HCT116 (cell line): Measurements from ENCODE around the gene AKAP9. TPM values are rescaled to one million over a fixed set of nuclear protein-coding genes. Genes with fewer than 3 reads are reported as not detected.

ENCODE experiments used
- ATAC-seq: fragments of 200-7000 bp; cut with Tn5 transposase; 2 replicates; pipeline ENCODE4 v1.9.1; 2020; ENCODE audit warnings: mild to moderate bottlenecking, moderate library complexity
- BruUV-seq: library from RNA; stranded (reverse); fragments of 400-500 nt; replicated peaks from 2 replicates; lab custom pipeline; 2021; lab: Mats Ljungman, UMichigan
- CTCF ChIA-PET: fragments of 300-600 bp; sonication (Branson Sonifier 250); formaldehyde crosslinking; loops from one replicate; lab custom pipeline; 2021; ENCODE audit warnings: antibody characterized with exemption; lab: Charles Lee
- POLR2A ChIA-PET: fragments of 300-600, 350-600 bp; sonication (Branson Sonifier 250); formaldehyde crosslinking; loops from one replicate; lab custom pipeline; 2021; ENCODE audit warnings: antibody characterized with exemption; lab: Charles Lee
- RAD21 ChIA-PET, 2 experiments: fragments of 300-600 bp; sonication (Branson Sonifier 250); formaldehyde crosslinking; loops; one replicate each; lab custom pipeline; 2023; ENCODE audit warnings: low total read pairs in 2 of 2; ENCODE audit not compliant: uncharacterized antibody in 2 of 2, unreplicated experiment in 2 of 2, low non-redundant PET in 1 of 2; lab: Charles Lee
- DNase-seq: peaks from one replicate; pipeline ENCODE4 v3.0.0-alpha.2; 2010; ENCODE audit warnings: low read depth, low spot score
- H2AFZ ChIP-seq: fragments of 200-600 bp; shearing (Covaris generic), sonication (generic); 2 replicates; pipeline ENCODE4 v1.6.1; 2017; ENCODE audit warnings: low read depth, mixed run types, mixed read lengths, antibody characterized with exemption, low read length; ENCODE audit not compliant: poor library complexity, severe bottlenecking
- H3K27ac ChIP-seq: 2 replicates; pipeline ENCODE4 v1.5.1; 2012; ENCODE audit warnings: low read depth, low read length
- H3K27me3 ChIP-seq: fragments of 200-600 bp; sonication (generic); 2 replicates; pipeline ENCODE4 v1.6.1; 2016; ENCODE audit warnings: mixed run types, low read length, mixed read lengths; ENCODE audit not compliant: insufficient read depth
- H3K36me3 ChIP-seq, 2 experiments: fragments of 200-500 bp in 1 of 2; fragments of 200-600 bp in 1 of 2; sonication (Bioruptor generic) in 1 of 2; sonication (generic) in 1 of 2; 2 replicates each; pipeline versions ENCODE4 v1.5.1 to v1.6.1; 2014 to 2016; ENCODE audit warnings: low read length in 2 of 2, inconsistent platforms in 1 of 2, mixed read lengths in 1 of 2, mixed run types in 1 of 2; ENCODE audit not compliant: insufficient read depth in 2 of 2, control insufficient read depth in 1 of 2
- H3K4me1 ChIP-seq, 2 experiments: fragments of 200-600 bp in 1 of 2; sonication (generic) in 1 of 2; 2 replicates each; pipeline versions ENCODE4 v1.5.1 to v1.6.1; 2012 to 2017; ENCODE audit warnings: low read length in 2 of 2, inconsistent platforms in 1 of 2, mild to moderate bottlenecking in 1 of 2, mixed read lengths in 1 of 2, mixed run types in 1 of 2, moderate library complexity in 1 of 2; ENCODE audit not compliant: insufficient read depth in 2 of 2, control insufficient read depth in 1 of 2
- H3K4me2 ChIP-seq: fragments of 200-600 bp; sonication (generic); 2 replicates; pipeline ENCODE4 v1.6.1; 2017; ENCODE audit warnings: mixed run types, low read length, mixed read lengths
- H3K4me3 ChIP-seq, 2 experiments: fragments of 200-600 bp in 1 of 2; sonication (generic) in 1 of 2; replicated peaks in 1 of 2; 2 replicates each; pipeline ENCODE4 v1.5.1; 2011 to 2016; ENCODE audit warnings: low read length in 2 of 2, control low read depth in 1 of 2, low read depth in 1 of 2, mild to moderate bottlenecking in 1 of 2, mixed read lengths in 1 of 2, mixed run types in 1 of 2
- H3K79me2 ChIP-seq: fragments of 200-600 bp; sonication (generic); 2 replicates; pipeline ENCODE4 v1.6.1; 2017; ENCODE audit warnings: mild to moderate bottlenecking, mixed run types, low read length, moderate library complexity, mixed read lengths; ENCODE audit not compliant: insufficient read depth
- H3K9ac ChIP-seq: fragments of 200-600 bp; sonication (generic); 2 replicates; pipeline ENCODE4 v1.6.1; 2016; ENCODE audit warnings: low read length, mixed read lengths
- H3K9me2 ChIP-seq: fragments of 200-600 bp; sonication (generic), shearing (Covaris generic); 2 replicates; pipeline ENCODE4 v1.6.1; 2017; ENCODE audit warnings: mixed run types, mild to moderate bottlenecking, moderate library complexity; ENCODE audit not compliant: insufficient read depth
- H3K9me3 ChIP-seq, 2 experiments: fragments of 200-500 bp in 1 of 2; fragments of 200-600 bp in 1 of 2; sonication (Bioruptor generic) in 1 of 2; sonication (generic) in 1 of 2; 2 replicates each; pipeline ENCODE4 v1.6.1; 2014 to 2017; ENCODE audit warnings: low read length in 2 of 2, mixed read lengths in 2 of 2, inconsistent platforms in 1 of 2, low read depth in 1 of 2, mild to moderate bottlenecking in 1 of 2, mixed run types in 1 of 2, moderate library complexity in 1 of 2; ENCODE audit not compliant: control insufficient read depth in 1 of 2, insufficient read depth in 1 of 2
- H4K20me1 ChIP-seq: fragments of 200-600 bp; sonication (generic), shearing (Covaris generic); 2 replicates; pipeline ENCODE4 v1.6.1; 2017; ENCODE audit warnings: mixed run types, mild to moderate bottlenecking, moderate library complexity; ENCODE audit not compliant: insufficient read depth
- CBX3 ChIP-seq: IDR thresholded peaks from 2 replicates; pipeline ENCODE4 v1.6.1; 2012; ENCODE audit warnings: low read depth
- CEBPB ChIP-seq: IDR thresholded peaks from 2 replicates; pipeline ENCODE4 v1.6.1; 2012; ENCODE audit warnings: low read depth
- CTCF ChIP-seq, 3 experiments: fragments of 200-600 bp in 1 of 3; sonication (generic) in 1 of 3; IDR thresholded peaks in 2 of 3; conservative IDR thresholded peaks in 1 of 3; 2 replicates each; pipeline ENCODE4 v1.5.1; 2012 to 2017; ENCODE audit warnings: low read depth in 2 of 3, low read length in 2 of 3, antibody characterized with exemption in 1 of 3, borderline replicate concordance in 1 of 3, control low read depth in 1 of 3, mild to moderate bottlenecking in 1 of 3, mixed read lengths in 1 of 3, mixed run types in 1 of 3, moderate library complexity in 1 of 3; ENCODE audit not compliant: insufficient read depth in 1 of 3
- EZH2 ChIP-seq: fragments of 200-600 bp; sonication (generic); IDR thresholded peaks from 2 replicates; pipeline ENCODE4 v1.6.1; 2017; ENCODE audit warnings: antibody characterized with exemption, mixed run types
- FOSL1 ChIP-seq: IDR thresholded peaks from 2 replicates; pipeline ENCODE4 v1.6.1; 2012; ENCODE audit warnings: low read depth
- JUND ChIP-seq: IDR thresholded peaks from 2 replicates; pipeline ENCODE4 v1.6.1; 2012
- RAD21 ChIP-seq: IDR thresholded peaks from 2 replicates; pipeline ENCODE4 v1.6.1; 2012; ENCODE audit warnings: low read depth, mild to moderate bottlenecking
- SRF ChIP-seq: IDR thresholded peaks from 2 replicates; pipeline ENCODE4 v1.6.1; 2012; ENCODE audit warnings: low read depth
- TCF7L2 ChIP-seq: IDR thresholded peaks from 2 replicates; pipeline ENCODE4 v1.7.0; 2011; ENCODE audit warnings: borderline replicate concordance, inconsistent platforms; ENCODE audit not compliant: insufficient read depth, insufficient read length; ENCODE audit errors: extremely low read depth
- YY1 ChIP-seq: IDR thresholded peaks from 2 replicates; pipeline ENCODE4 v1.6.1; 2011; ENCODE audit warnings: low read length, low read depth, moderate library complexity, mild to moderate bottlenecking; ENCODE audit not compliant: insufficient replicate concordance; ENCODE audit errors: extremely low read depth
- intact Hi-C: fragments of 100-400 bp; cut with micrococcal nuclease; formaldehyde crosslinking; loops from 2 replicates; pipeline ENCODE4 v1.10.0; 2022
- total RNA-seq: library from RNA; stranded (reverse); gene quantifications from one replicate; pipeline ENCODE4 v1.2.1, GENCODE V29; 2021; ENCODE audit not compliant: unreplicated experiment
- TF ChIP-seq, protein P1 (sequence below): IDR thresholded peaks from 2 replicates; pipeline ENCODE4 v1.6.1; 2011; ENCODE audit warnings: mild to moderate bottlenecking, low read length, moderate library complexity; ENCODE audit not compliant: insufficient replicate concordance; ENCODE audit errors: extremely low read depth

AKAP9 gene
- total RNA-seq, 1 experiment from 2014 or later = 32.6 TPM

DNA sequence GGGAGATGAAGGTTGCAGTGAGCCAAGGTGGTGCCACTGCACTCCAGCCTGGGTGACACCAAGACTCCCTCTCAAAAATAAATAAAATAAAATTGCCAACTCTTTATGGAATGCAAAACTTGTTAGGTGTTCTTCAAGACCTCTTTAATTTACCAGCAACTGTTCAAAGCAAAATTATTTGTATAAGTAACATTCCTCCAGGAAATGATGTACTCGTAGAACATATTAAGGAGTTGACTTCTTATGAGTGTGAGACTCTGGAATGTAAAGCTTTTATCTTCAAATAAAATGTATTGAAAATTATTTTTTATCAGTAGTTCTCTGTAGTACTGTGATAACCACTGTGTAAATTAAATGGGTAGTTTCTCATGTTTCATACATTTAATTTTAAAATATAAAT is 99.2 kb downstream of the AKAP9 start:
- Histone ChIP-seq H3K4me2 (no peak overlapping the region), H3K9ac (no peak overlapping the region), H3K9me2 (no peaks in the 10 kb centered on the region), H3K36me3 (peaks cover 0 to 15% of the 10 kb centered on the region in 2 experiments; a peak in 2 of 4 replicates), H4K20me1 (no peaks in the 10 kb centered on the region), H3K4me3 (no peak overlapping the region), H3K9me3 (no peaks in the 10 kb centered on the region), H3K4me1 (no peaks in the 10 kb centered on the region), H3K27me3 (no peaks in the 10 kb centered on the region), H3K79me2 (no peaks in the 10 kb centered on the region), H3K27ac (no peak overlapping the region), H2AFZ (no peak overlapping the region)
- intact Hi-C loops = no loop called here
- no peak for TF ChIP-seq FOSL1
- no TSS peak for BruUV-seq
- RAD21 ChIA-PET = no interaction called here
- CTCF ChIA-PET = no interaction called here
- DNase-seq (no peak), ATAC-seq (no peak)
- POLR2A ChIA-PET = no interaction called here

DNA sequence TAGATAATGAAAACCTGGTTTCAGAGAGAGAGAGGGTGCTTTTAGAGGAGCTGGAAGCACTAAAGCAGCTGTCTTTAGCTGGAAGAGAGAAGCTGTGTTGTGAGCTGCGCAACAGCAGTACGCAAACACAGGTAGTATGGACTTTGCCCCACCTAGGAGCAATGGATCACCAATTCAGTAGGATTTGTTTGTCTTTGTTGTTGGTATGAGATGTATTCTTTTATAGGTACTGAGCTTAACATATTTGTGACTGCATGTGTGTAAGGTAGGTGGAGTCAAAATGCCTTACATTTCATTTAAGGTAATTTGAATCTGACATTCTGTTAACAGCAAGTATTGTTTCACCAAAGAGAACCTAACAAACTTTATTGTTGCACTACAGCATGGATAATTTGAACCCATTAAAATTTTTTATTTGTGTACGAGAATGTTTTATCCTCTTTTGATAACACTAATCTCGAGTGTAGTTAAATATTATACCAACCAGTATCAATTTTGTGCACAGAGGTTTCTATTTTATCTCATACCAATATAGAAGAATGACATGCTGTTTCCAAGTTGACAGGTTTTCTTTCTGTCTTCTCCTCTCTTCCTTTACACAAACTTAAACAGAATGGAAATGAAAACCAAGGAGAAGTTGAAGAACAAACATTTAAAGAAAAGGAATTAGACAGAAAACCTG is 101.5 kb downstream of the AKAP9 start:
- H3K36me3 ChIP-seq = peaks cover 0 to 19% of the 10 kb centered on the region in 2 experiments; a peak in 3 of 4 replicates
- no peaks in the 10 kb centered on the region for H3K27me3 ChIP-seq
- no peak overlapping the region for H3K27ac ChIP-seq
- no peaks in the 10 kb centered on the region for H3K4me1 ChIP-seq
- DNase-seq (no peak), ATAC-seq (no peak)
- H3K4me2 ChIP-seq = no peak overlapping the region
- no peaks in the 10 kb centered on the region for H3K9me3 ChIP-seq
- TF ChIP-seq CBX3 (no peak), YY1 (no peak), RAD21 (no peak), TCF7L2 (no peak), JUND (no peak), CEBPB (no peak), EZH2 (no peak), SRF (no peak), CTCF (IDR thresholded peaks at IDR 0.05 in 2 of 3, conservative IDR thresholded peaks at IDR 0.05 in 1 of 3; ENCODE audit: borderline replicate concordance in 1 of 3, insufficient read depth in 1 of 3, low read depth in 2 of 3, low read length in 2 of 3) (no peak)
- TF ChIP-seq, protein P1, sequence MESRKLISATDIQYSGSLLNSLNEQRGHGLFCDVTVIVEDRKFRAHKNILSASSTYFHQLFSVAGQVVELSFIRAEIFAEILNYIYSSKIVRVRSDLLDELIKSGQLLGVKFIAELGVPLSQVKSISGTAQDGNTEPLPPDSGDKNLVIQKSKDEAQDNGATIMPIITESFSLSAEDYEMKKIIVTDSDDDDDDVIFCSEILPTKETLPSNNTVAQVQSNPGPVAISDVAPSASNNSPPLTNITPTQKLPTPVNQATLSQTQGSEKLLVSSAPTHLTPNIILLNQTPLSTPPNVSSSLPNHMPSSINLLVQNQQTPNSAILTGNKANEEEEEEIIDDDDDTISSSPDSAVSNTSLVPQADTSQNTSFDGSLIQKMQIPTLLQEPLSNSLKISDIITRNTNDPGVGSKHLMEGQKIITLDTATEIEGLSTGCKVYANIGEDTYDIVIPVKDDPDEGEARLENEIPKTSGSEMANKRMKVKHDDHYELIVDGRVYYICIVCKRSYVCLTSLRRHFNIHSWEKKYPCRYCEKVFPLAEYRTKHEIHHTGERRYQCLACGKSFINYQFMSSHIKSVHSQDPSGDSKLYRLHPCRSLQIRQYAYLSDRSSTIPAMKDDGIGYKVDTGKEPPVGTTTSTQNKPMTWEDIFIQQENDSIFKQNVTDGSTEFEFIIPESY = no peak
- TF ChIP-seq, all 23 proteins: peak for 0
- Histone ChIP-seq H3K9ac (no peak overlapping the region), H3K79me2 (no peaks in the 10 kb centered on the region), H2AFZ (no peak overlapping the region), H3K4me3 (no peak overlapping the region), H4K20me1 (no peaks in the 10 kb centered on the region), H3K9me2 (no peaks in the 10 kb centered on the region)
- intact Hi-C loops = no loop called here
- POLR2A ChIA-PET = no interaction called here
- CTCF ChIA-PET = no interaction called here
- no TSS peak for BruUV-seq
- RAD21 ChIA-PET = no interaction called here
